A673 (cell line): ENCODE measurements around the gene CASP2.

Source experiments
- EZH2 ChIP-seq: fragments of 200-600 bp; sonication (generic); IDR thresholded peaks from 2 replicates; pipeline ENCODE4 v1.6.1; 2017; ENCODE audit warnings: borderline replicate concordance, low read depth, mild to moderate bottlenecking, mixed read lengths, antibody characterized with exemption, low read length; ENCODE audit not compliant: poor library complexity, severe bottlenecking
- TF ChIP-seq, protein P1 (sequence below): fragments of 300-800, 200-600 bp; sonication (generic); conservative IDR thresholded peaks from 2 replicates; pipeline ENCODE4 v1.5.1; 2017; ENCODE audit warnings: low read depth, mild to moderate bottlenecking, antibody characterized with exemption, low read length, moderate library complexity, mixed read lengths

DNA sequence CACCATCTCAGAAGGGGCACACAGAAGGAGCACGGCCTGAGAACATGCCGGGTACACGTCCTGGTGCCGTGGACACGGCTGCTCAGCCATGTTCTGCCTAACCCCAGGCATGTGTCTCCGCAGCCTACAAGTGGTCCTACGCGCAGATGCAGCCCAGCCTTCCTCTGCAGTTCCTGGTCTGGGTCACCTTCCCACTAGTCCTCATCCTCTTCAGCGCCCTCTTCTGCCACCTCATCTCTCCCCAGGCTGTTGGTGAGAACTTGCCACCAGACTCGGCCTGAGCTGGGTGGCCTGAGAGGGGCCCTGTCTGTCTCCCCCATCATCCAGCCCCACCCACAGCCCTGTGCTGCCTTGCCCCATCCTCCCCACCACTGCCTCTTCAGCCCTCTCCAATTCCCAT, 33.1 kb downstream of the CASP2 start:
- TF ChIP-seq, protein P1, sequence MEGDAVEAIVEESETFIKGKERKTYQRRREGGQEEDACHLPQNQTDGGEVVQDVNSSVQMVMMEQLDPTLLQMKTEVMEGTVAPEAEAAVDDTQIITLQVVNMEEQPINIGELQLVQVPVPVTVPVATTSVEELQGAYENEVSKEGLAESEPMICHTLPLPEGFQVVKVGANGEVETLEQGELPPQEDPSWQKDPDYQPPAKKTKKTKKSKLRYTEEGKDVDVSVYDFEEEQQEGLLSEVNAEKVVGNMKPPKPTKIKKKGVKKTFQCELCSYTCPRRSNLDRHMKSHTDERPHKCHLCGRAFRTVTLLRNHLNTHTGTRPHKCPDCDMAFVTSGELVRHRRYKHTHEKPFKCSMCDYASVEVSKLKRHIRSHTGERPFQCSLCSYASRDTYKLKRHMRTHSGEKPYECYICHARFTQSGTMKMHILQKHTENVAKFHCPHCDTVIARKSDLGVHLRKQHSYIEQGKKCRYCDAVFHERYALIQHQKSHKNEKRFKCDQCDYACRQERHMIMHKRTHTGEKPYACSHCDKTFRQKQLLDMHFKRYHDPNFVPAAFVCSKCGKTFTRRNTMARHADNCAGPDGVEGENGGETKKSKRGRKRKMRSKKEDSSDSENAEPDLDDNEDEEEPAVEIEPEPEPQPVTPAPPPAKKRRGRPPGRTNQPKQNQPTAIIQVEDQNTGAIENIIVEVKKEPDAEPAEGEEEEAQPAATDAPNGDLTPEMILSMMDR, result no peak
- no peak for TF ChIP-seq EZH2
